ENCODE results near the gene GRID2. TPM values are rescaled to one million over a fixed set of nuclear protein-coding genes. Genes with fewer than 3 reads are reported as not detected.

Gene GRID2
- total and polyA plus RNA-seq, 10 of the 15 experiments (the other 5 are each of a cell fraction or from before 2014, with no cell fraction given): not detected

- TF ChIP-seq NFIC (IDR thresholded peaks at IDR 0.05; ENCODE audit: low read depth, low read length) (no peak), CUX1 (IDR thresholded peaks at IDR 0.05; ENCODE audit: insufficient replicate concordance, low read depth, low read length) (no peak), ATF7 (IDR thresholded peaks at IDR 0.05; ENCODE audit: low read depth) (no peak), YBX1 (IDR thresholded peaks at IDR 0.05) (no peak), NFYA (IDR thresholded peaks at IDR 0.05; ENCODE audit: borderline replicate concordance, low read depth, low read length) (no peak), ZNF24 (IDR thresholded peaks at IDR 0.05) (no peak), TCF7 (IDR thresholded peaks at IDR 0.05; ENCODE audit: borderline replicate concordance) (no peak)
Measured at GRCh38 chr4:93772858-93773257, 1469.1 kb downstream of the GRID2 start (continued).

- Histone ChIP-seq H3K79me2 (ENCODE audit: control insufficient read depth, insufficient read depth, low read length) (no peaks in the 10 kb centered on the region), H3K4me1 (ENCODE audit: control insufficient read depth, insufficient read depth, low read length) (no peaks in the 10 kb centered on the region), H3K27me3 (replicated peaks in 1 of 2; ENCODE audit: control insufficient read depth in 2 of 2, insufficient read depth in 2 of 2, low read length in 1 of 2) (no peaks in the 10 kb centered on the region), H3K27ac (ENCODE audit: control insufficient read depth, insufficient read depth) (no peak overlapping the region), H4K20me1 (ENCODE audit: control insufficient read depth, insufficient read depth) (no peaks in the 10 kb centered on the region), H3K4me2 (ENCODE audit: control insufficient read depth, insufficient read depth) (no peak overlapping the region), H3K9ac (ENCODE audit: control insufficient read depth, insufficient read depth, low read length) (no peak overlapping the region), H2AFZ (ENCODE audit: control insufficient read depth, low read depth, low read length) (no peak overlapping the region), H3K9me3 (replicated peaks; ENCODE audit: control insufficient read depth, insufficient read depth, low read length) (no peaks in the 10 kb centered on the region), H3K4me3 (no peak overlapping the region), H3K36me3 (ENCODE audit: control insufficient read depth in 2 of 2, insufficient read depth in 2 of 2, low read length in 1 of 2) (no peaks in the 10 kb centered on the region)
- ATAC-seq (no peak), DNase-seq (ENCODE audit: low read depth, low spot score) (no peak), FAIRE-seq (no peak)
- ChIA-PET POLR2A (no interaction called here), RAD21 (ENCODE audit: unreplicated experiment) (no interaction called here), CTCF (no interaction called here), SMC1A (ENCODE audit: uncharacterized antibody, unreplicated experiment) (interaction anchor here (1.0 kb wide), 1 partner anchor 11 kb away, joined by 3 read pairs; no protein-coding TSS in a partner anchor)
- 24% methylated on average over 3 of the region's 3 CpGs for WGBS (ENCODE audit: insufficient coverage, insufficient replicate concordance, low lambda C conversion rate, missing lambda C conversion rate)
- intact Hi-C loops (cut with micrococcal nuclease; ENCODE audit: unreplicated experiment): no loop called here
- in situ Hi-C loops (cut with MboI): loop anchor here (25.0 kb wide), 1 partner anchor 362 kb away; no protein-coding TSS in a partner anchor
- no TSS peak for BruUV-seq (replicated peaks)
- no peak for TF ChIP-seq SREBF2 (IDR thresholded peaks at IDR 0.05; ENCODE audit: low read length)
- no peak for TF ChIP-seq ZZZ3 (IDR thresholded peaks at IDR 0.05; ENCODE audit: control insufficient read depth, insufficient read length, low read depth)
- TF ChIP-seq BCL11A (IDR thresholded peaks at IDR 0.05; ENCODE audit: low read depth, low read length): no peak
- TF ChIP-seq GABPA (IDR thresholded peaks at IDR 0.05; ENCODE audit: low read depth): no peak
- TF ChIP-seq BHLHE40 (IDR thresholded peaks at IDR 0.05; ENCODE audit: borderline replicate concordance in 1 of 2, low read depth in 2 of 2, low read length in 1 of 2): no peak
- TF ChIP-seq ELK1 (IDR thresholded peaks at IDR 0.05; ENCODE audit: low read depth, low read length): no peak
- no peak for TF ChIP-seq LARP7 (IDR thresholded peaks at IDR 0.05)
- no peak for TF ChIP-seq ATF7 (IDR thresholded peaks at IDR 0.05; ENCODE audit: low read depth)
Measured at GRCh38 chr4:93775551-93775950, 1471.8 kb downstream of the GRID2 start.

Measured in GM12878 (cell line).